ENCODE results near the gene ATG16L1.

DNA sequence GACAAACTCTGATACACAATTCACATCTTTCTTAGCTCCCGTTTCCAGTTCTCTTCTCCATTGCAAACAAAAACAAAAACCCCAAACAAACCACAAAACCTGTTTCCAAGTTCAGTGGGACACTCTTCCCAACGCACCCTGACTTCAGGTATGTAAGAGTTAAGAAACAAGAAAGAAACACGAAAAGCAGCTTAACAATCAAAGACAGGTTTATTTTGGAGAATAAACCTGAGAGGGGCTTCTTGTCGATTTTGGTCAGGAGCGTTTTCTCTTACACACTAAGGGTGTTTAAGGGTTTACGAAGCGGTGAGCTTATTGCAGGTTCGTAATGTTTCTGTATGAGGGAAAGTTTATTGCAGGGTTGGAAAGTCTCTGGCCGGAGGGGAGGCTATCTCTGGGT, 905 bp upstream of the ATG16L1 start:
- no peak for TF ChIP-seq POLR2AphosphoS5 (IDR thresholded peaks at IDR 0.05; ENCODE audit: low read depth)
- TF ChIP-seq, protein P1, sequence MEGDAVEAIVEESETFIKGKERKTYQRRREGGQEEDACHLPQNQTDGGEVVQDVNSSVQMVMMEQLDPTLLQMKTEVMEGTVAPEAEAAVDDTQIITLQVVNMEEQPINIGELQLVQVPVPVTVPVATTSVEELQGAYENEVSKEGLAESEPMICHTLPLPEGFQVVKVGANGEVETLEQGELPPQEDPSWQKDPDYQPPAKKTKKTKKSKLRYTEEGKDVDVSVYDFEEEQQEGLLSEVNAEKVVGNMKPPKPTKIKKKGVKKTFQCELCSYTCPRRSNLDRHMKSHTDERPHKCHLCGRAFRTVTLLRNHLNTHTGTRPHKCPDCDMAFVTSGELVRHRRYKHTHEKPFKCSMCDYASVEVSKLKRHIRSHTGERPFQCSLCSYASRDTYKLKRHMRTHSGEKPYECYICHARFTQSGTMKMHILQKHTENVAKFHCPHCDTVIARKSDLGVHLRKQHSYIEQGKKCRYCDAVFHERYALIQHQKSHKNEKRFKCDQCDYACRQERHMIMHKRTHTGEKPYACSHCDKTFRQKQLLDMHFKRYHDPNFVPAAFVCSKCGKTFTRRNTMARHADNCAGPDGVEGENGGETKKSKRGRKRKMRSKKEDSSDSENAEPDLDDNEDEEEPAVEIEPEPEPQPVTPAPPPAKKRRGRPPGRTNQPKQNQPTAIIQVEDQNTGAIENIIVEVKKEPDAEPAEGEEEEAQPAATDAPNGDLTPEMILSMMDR (conservative IDR thresholded peaks at IDR 0.05; ENCODE audit: low read depth in 2 of 2) = no peak
- no peak for TF ChIP-seq EZH2phosphoT487 (IDR thresholded peaks at IDR 0.05; ENCODE audit: unreplicated experiment)
- TF ChIP-seq ZNF114 (CRISPR knock-in tag; IDR thresholded peaks at IDR 0.05) = no peak
- TF ChIP-seq JUNB (IDR thresholded peaks at IDR 0.05; ENCODE audit: unreplicated experiment) = no peak
- TF ChIP-seq EZH2 (IDR thresholded peaks at IDR 0.05; ENCODE audit: low read depth, unreplicated experiment) = no peak
- TF ChIP-seq, protein P2, sequence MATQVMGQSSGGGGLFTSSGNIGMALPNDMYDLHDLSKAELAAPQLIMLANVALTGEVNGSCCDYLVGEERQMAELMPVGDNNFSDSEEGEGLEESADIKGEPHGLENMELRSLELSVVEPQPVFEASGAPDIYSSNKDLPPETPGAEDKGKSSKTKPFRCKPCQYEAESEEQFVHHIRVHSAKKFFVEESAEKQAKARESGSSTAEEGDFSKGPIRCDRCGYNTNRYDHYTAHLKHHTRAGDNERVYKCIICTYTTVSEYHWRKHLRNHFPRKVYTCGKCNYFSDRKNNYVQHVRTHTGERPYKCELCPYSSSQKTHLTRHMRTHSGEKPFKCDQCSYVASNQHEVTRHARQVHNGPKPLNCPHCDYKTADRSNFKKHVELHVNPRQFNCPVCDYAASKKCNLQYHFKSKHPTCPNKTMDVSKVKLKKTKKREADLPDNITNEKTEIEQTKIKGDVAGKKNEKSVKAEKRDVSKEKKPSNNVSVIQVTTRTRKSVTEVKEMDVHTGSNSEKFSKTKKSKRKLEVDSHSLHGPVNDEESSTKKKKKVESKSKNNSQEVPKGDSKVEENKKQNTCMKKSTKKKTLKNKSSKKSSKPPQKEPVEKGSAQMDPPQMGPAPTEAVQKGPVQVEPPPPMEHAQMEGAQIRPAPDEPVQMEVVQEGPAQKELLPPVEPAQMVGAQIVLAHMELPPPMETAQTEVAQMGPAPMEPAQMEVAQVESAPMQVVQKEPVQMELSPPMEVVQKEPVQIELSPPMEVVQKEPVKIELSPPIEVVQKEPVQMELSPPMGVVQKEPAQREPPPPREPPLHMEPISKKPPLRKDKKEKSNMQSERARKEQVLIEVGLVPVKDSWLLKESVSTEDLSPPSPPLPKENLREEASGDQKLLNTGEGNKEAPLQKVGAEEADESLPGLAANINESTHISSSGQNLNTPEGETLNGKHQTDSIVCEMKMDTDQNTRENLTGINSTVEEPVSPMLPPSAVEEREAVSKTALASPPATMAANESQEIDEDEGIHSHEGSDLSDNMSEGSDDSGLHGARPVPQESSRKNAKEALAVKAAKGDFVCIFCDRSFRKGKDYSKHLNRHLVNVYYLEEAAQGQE (IDR thresholded peaks at IDR 0.05; ENCODE audit: unreplicated experiment) = no peak
- TF ChIP-seq, protein P3, sequence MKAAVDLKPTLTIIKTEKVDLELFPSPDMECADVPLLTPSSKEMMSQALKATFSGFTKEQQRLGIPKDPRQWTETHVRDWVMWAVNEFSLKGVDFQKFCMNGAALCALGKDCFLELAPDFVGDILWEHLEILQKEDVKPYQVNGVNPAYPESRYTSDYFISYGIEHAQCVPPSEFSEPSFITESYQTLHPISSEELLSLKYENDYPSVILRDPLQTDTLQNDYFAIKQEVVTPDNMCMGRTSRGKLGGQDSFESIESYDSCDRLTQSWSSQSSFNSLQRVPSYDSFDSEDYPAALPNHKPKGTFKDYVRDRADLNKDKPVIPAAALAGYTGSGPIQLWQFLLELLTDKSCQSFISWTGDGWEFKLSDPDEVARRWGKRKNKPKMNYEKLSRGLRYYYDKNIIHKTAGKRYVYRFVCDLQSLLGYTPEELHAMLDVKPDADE (IDR thresholded peaks at IDR 0.05) = no peak
- no peak for TF ChIP-seq NANOG (IDR thresholded peaks at IDR 0.05; ENCODE audit: borderline replicate concordance)
- no peak for TF ChIP-seq CREB1 (CRISPR knock-in tag; IDR thresholded peaks at IDR 0.05; ENCODE audit: low read depth)
- no peak for TF ChIP-seq STAT1 (IDR thresholded peaks at IDR 0.05; ENCODE audit: unreplicated experiment)
- TF ChIP-seq, protein P4, sequence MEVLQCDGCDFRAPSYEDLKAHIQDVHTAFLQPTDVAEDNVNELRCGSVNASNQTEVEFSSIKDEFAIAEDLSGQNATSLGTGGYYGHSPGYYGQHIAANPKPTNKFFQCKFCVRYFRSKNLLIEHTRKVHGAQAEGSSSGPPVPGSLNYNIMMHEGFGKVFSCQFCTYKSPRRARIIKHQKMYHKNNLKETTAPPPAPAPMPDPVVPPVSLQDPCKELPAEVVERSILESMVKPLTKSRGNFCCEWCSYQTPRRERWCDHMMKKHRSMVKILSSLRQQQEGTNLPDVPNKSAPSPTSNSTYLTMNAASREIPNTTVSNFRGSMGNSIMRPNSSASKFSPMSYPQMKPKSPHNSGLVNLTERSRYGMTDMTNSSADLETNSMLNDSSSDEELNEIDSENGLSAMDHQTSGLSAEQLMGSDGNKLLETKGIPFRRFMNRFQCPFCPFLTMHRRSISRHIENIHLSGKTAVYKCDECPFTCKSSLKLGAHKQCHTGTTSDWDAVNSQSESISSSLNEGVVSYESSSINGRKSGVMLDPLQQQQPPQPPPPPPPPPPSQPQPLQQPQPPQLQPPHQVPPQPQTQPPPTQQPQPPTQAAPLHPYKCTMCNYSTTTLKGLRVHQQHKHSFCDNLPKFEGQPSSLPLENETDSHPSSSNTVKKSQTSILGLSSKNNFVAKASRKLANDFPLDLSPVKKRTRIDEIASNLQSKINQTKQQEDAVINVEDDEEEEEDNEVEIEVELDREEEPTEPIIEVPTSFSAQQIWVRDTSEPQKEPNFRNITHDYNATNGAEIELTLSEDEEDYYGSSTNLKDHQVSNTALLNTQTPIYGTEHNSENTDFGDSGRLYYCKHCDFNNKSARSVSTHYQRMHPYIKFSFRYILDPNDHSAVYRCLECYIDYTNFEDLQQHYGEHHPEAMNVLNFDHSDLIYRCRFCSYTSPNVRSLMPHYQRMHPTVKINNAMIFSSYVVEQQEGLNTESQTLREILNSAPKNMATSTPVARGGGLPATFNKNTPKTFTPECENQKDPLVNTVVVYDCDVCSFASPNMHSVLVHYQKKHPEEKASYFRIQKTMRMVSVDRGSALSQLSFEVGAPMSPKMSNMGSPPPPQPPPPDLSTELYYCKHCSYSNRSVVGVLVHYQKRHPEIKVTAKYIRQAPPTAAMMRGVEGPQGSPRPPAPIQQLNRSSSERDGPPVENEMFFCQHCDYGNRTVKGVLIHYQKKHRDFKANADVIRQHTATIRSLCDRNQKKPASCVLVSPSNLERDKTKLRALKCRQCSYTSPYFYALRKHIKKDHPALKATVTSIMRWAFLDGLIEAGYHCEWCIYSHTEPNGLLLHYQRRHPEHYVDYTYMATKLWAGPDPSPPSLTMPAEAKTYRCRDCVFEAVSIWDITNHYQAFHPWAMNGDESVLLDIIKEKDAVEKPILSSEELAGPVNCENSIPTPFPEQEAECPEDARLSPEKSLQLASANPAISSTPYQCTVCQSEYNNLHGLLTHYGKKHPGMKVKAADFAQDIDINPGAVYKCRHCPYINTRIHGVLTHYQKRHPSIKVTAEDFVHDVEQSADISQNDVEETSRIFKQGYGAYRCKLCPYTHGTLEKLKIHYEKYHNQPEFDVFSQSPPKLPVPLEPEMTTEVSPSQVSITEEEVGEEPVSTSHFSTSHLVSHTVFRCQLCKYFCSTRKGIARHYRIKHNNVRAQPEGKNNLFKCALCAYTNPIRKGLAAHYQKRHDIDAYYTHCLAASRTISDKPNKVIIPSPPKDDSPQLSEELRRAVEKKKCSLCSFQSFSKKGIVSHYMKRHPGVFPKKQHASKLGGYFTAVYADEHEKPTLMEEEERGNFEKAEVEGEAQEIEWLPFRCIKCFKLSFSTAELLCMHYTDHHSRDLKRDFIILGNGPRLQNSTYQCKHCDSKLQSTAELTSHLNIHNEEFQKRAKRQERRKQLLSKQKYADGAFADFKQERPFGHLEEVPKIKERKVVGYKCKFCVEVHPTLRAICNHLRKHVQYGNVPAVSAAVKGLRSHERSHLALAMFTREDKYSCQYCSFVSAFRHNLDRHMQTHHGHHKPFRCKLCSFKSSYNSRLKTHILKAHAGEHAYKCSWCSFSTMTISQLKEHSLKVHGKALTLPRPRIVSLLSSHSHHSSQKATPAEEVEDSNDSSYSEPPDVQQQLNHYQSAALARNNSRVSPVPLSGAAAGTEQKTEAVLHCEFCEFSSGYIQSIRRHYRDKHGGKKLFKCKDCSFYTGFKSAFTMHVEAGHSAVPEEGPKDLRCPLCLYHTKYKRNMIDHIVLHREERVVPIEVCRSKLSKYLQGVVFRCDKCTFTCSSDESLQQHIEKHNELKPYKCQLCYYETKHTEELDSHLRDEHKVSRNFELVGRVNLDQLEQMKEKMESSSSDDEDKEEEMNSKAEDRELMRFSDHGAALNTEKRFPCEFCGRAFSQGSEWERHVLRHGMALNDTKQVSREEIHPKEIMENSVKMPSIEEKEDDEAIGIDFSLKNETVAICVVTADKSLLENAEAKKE (CRISPR knock-in tag; IDR thresholded peaks at IDR 0.05) = no peak
